ENCODE data around the gene CXCL16. TPM values are rescaled to one million over a fixed set of nuclear protein-coding genes. Genes with fewer than 3 reads are reported as not detected.

Gene CXCL16
- total RNA-seq, 1 donor: 11.2 TPM

GRCh38 chr17:4741544-4741943 is 1.8 kb upstream of the CXCL16 start:
- Histone ChIP-seq H3K27ac (ENCODE audit: low read depth, low read length) (no peak overlapping the region), H3K4me3 (ENCODE audit: insufficient read depth, low read length) (no peak overlapping the region), H4K20me1 (ENCODE audit: insufficient read depth, low read length) (no peaks in the 10 kb centered on the region), H3K79me2 (ENCODE audit: insufficient read depth, low read length) (no peaks in the 10 kb centered on the region), H3K4me2 (ENCODE audit: insufficient read depth, low read length) (no peak overlapping the region), H2AFZ (ENCODE audit: low read length) (no peak overlapping the region), H3K9me3 (ENCODE audit: low read depth, low read length) (no peaks in the 10 kb centered on the region), H3K4me1 (ENCODE audit: insufficient read depth, low read length) (peaks cover 10% of the 10 kb centered on the region), H3K36me3 (ENCODE audit: insufficient read depth, low read length) (no peaks in the 10 kb centered on the region), H3K27me3 (ENCODE audit: insufficient read depth, low read length) (peaks cover 24% of the 10 kb centered on the region)
- peak; percentile 72 for DNase-seq (ENCODE audit: insufficient read length, low spot score, missing footprints)
- TF ChIP-seq, protein P1, sequence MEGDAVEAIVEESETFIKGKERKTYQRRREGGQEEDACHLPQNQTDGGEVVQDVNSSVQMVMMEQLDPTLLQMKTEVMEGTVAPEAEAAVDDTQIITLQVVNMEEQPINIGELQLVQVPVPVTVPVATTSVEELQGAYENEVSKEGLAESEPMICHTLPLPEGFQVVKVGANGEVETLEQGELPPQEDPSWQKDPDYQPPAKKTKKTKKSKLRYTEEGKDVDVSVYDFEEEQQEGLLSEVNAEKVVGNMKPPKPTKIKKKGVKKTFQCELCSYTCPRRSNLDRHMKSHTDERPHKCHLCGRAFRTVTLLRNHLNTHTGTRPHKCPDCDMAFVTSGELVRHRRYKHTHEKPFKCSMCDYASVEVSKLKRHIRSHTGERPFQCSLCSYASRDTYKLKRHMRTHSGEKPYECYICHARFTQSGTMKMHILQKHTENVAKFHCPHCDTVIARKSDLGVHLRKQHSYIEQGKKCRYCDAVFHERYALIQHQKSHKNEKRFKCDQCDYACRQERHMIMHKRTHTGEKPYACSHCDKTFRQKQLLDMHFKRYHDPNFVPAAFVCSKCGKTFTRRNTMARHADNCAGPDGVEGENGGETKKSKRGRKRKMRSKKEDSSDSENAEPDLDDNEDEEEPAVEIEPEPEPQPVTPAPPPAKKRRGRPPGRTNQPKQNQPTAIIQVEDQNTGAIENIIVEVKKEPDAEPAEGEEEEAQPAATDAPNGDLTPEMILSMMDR (IDR thresholded peaks at IDR 0.05; ENCODE audit: extremely low read depth, low read depth, low read length): no peak

GRCh38 chr17:4740584-4740983 is 856 bp upstream of the CXCL16 start:
- H3K4me1 ChIP-seq (ENCODE audit: insufficient read depth, low read length): peaks cover 16% of the 10 kb centered on the region
- no peaks in the 10 kb centered on the region for H3K79me2 ChIP-seq (ENCODE audit: insufficient read depth, low read length)
- H3K9me3 ChIP-seq (ENCODE audit: low read depth, low read length): no peaks in the 10 kb centered on the region
- H3K27me3 ChIP-seq (ENCODE audit: insufficient read depth, low read length): peaks cover 19% of the 10 kb centered on the region
- no peak overlapping the region for H3K27ac ChIP-seq (ENCODE audit: low read depth, low read length)
- H3K36me3 ChIP-seq (ENCODE audit: insufficient read depth, low read length): no peaks in the 10 kb centered on the region
- no peak overlapping the region for H2AFZ ChIP-seq (ENCODE audit: low read length)
- TF ChIP-seq, protein P1 (IDR thresholded peaks at IDR 0.05; ENCODE audit: extremely low read depth, low read depth, low read length): no peak
- peak; percentile 86 for DNase-seq (ENCODE audit: insufficient read length, low spot score, missing footprints)
- no peaks in the 10 kb centered on the region for H4K20me1 ChIP-seq (ENCODE audit: insufficient read depth, low read length)
- H3K4me3 ChIP-seq (ENCODE audit: insufficient read depth, low read length): no peak overlapping the region
- H3K4me2 ChIP-seq (ENCODE audit: insufficient read depth, low read length): no peak overlapping the region

DNA sequence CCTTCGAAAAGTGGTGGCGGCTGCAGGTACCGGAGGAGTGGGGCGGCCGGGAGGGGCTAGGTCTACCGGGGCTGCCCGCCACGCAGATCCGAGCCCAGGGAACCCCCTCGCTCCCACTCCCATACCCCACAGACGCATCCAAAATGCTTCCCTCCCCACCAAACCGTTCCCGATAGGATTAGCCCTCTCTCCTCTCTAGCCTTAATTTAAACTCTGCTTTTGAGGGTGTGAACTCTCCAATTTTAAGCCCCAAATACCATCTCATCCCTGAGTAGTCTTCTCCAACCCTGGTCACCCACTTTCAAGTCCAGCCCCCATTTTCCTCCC is 260 bp upstream of the CXCL16 start:
- H3K4me2 ChIP-seq (ENCODE audit: insufficient read depth, low read length): peak overlapping the region; percentile 92

DNA sequence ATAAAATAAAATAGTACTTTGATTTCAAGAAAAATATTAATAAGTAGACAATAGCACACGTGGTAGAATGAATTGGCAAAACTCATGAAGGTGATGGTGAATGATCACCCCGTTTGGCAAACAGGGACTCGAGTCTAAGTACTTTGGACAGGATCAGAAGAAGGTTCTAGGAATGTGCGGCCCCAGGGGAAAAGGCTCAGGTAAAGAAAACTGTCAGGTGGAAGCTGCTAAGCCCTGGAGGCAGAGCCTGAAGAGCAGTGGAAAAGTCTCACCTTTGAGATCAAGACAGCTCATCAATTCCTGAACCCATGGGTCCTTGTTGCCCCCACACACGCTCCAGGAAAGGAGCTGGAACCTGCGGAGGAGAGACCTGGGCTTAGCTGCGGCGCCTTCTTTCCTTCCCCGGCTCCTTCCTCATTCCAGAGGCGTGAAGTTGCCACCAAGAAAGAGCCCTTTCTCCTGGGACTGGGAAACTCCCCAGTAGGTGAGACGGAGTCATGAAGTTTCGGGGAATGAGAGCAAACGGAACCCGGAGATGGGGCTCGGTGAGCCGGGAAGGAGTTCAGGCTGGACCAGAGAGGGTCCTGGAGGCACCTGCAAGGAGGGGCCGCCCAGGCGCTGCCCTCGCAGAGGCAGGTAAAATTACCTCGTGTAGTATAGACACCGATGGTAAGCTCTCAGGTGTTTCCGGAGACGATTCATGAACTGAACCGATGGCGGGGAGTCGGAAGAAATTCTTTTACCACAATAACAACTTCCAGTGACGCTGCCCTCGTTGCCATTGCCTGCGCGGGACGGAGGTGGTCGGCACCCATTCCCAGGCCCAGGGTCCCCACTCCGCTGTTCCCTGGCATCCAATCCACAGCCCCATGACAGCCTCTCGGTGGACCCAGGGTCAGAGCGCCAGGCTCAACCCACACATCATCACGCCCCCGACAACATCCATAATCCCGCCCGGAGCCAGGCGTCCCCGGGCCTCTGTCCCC is 1.3 kb downstream of the CXCL16 start:
- H3K79me2 ChIP-seq (ENCODE audit: insufficient read depth, low read length): no peaks in the 10 kb centered on the region
- no peak for DNase-seq (ENCODE audit: insufficient read length, low spot score, missing footprints)
- peaks cover 11% of the 10 kb centered on the region for H3K27me3 ChIP-seq (ENCODE audit: insufficient read depth, low read length)
- H3K27ac ChIP-seq (ENCODE audit: low read depth, low read length): peak overlapping the region; percentile 41
- TF ChIP-seq, protein P1 (IDR thresholded peaks at IDR 0.05; ENCODE audit: extremely low read depth, low read depth, low read length): no peak
- H3K36me3 ChIP-seq (ENCODE audit: insufficient read depth, low read length): no peaks in the 10 kb centered on the region
- H4K20me1 ChIP-seq (ENCODE audit: insufficient read depth, low read length): no peaks in the 10 kb centered on the region
- H3K4me1 ChIP-seq (ENCODE audit: insufficient read depth, low read length): peaks cover 16% of the 10 kb centered on the region
- H3K4me2 ChIP-seq (ENCODE audit: insufficient read depth, low read length): peak overlapping the region; percentile 92
- H3K4me3 ChIP-seq (ENCODE audit: insufficient read depth, low read length): peak overlapping the region; percentile 86
- H3K9me3 ChIP-seq (ENCODE audit: low read depth, low read length): no peaks in the 10 kb centered on the region
- H2AFZ ChIP-seq (ENCODE audit: low read length): peak overlapping the region; percentile 94

More for the DNA sequence above, 260 bp upstream of the CXCL16 start:
- Histone ChIP-seq H3K27ac (ENCODE audit: low read depth, low read length) (no peak overlapping the region), H3K4me3 (ENCODE audit: insufficient read depth, low read length) (peak overlapping the region; percentile 86), H4K20me1 (ENCODE audit: insufficient read depth, low read length) (no peaks in the 10 kb centered on the region), H3K27me3 (ENCODE audit: insufficient read depth, low read length) (peaks cover 16% of the 10 kb centered on the region), H3K79me2 (ENCODE audit: insufficient read depth, low read length) (no peaks in the 10 kb centered on the region), H3K9me3 (ENCODE audit: low read depth, low read length) (no peaks in the 10 kb centered on the region), H3K36me3 (ENCODE audit: insufficient read depth, low read length) (no peaks in the 10 kb centered on the region), H3K4me1 (ENCODE audit: insufficient read depth, low read length) (peaks cover 16% of the 10 kb centered on the region), H2AFZ (ENCODE audit: low read length) (peak overlapping the region; percentile 94)
- TF ChIP-seq, protein P1 (IDR thresholded peaks at IDR 0.05; ENCODE audit: extremely low read depth, low read depth, low read length): no peak
- DNase-seq (ENCODE audit: insufficient read length, low spot score, missing footprints): peak; percentile 83

All from osteoblast (primary cell).